SJSA1 (cell line): ENCODE results near the gene SH3RF1. TPM values are rescaled to one million over a fixed set of nuclear protein-coding genes. Genes with fewer than 3 reads are reported as not detected.
"Not testable (repeated sequence)": the region's sequence is repeated elsewhere in the genome, so short reads cannot be mapped to it uniquely, and the experiment has no call there.

Experiments used
- DNase-seq, 2 experiments: peaks; one replicate each; pipeline ENCODE4 v3.0.0-alpha.2; 2015 to 2020; ENCODE audit warnings: low spot score in 2 of 2, low read depth in 1 of 2
- H3K27ac ChIP-seq: fragments of 250-450 bp; sonication (Bioruptor Pico); 2 replicates; pipeline ENCODE4 v1.5.1; 2020; ENCODE audit warnings: mild to moderate bottlenecking, moderate library complexity
- H3K27me3 ChIP-seq: fragments of 250-450 bp; sonication (Bioruptor Pico); replicated peaks from 2 replicates; pipeline ENCODE4 v1.5.1; 2020; ENCODE audit warnings: mild to moderate bottlenecking, moderate library complexity
- H3K36me3 ChIP-seq: fragments of 250-450 bp; sonication (Bioruptor Pico); 2 replicates; pipeline ENCODE4 v1.5.1; 2020; ENCODE audit warnings: mild to moderate bottlenecking
- H3K4me1 ChIP-seq: fragments of 250-450 bp; sonication (Bioruptor Pico); replicated peaks from 2 replicates; pipeline ENCODE4 v1.6.1; 2021; ENCODE audit warnings: mild to moderate bottlenecking
- H3K4me3 ChIP-seq: fragments of 250-450 bp; sonication (Bioruptor Pico); 2 replicates; pipeline ENCODE4 v1.5.1; 2020; ENCODE audit warnings: mild to moderate bottlenecking
- H3K9me3 ChIP-seq: fragments of 250-450 bp; sonication (Bioruptor Pico); replicated peaks from 2 replicates; pipeline ENCODE4 v1.5.1; 2020; ENCODE audit warnings: mild to moderate bottlenecking
- total RNA-seq: library from RNA; depleted of rRNA; stranded (reverse); fragments of >200 nt; shearing (Covaris generic); gene quantifications from 2 replicates; pipeline ENCODE4 v1.2.3, GENCODE V29; 2014

Gene SH3RF1
- total RNA-seq, 1 experiment from 2014 or later, result 14.1 TPM

GRCh38 chr4:169287983-169288382, 17.2 kb upstream of the SH3RF1 start:
- H3K4me1 ChIP-seq, result peaks cover 25% of the 10 kb centered on the region
- not testable (repeated sequence) for H3K27ac ChIP-seq, H3K9me3 ChIP-seq, H3K4me3 ChIP-seq, DNase-seq, H3K27me3 ChIP-seq, H3K36me3 ChIP-seq

GRCh38 chr4:169286562-169287301, 16.0 kb upstream of the SH3RF1 start:
- H3K9me3 ChIP-seq, result no peaks in the 10 kb centered on the region
- no peaks in the 10 kb centered on the region for H3K36me3 ChIP-seq
- no peak overlapping the region for H3K27ac ChIP-seq
- DNase-seq, result no peak
- no peaks in the 10 kb centered on the region for H3K27me3 ChIP-seq
- peaks cover 35% of the 10 kb centered on the region for H3K4me1 ChIP-seq
- no peak overlapping the region for H3K4me3 ChIP-seq

GRCh38 chr4:169283114-169283509, 12.4 kb upstream of the SH3RF1 start:
- peaks cover 35% of the 10 kb centered on the region for H3K4me1 ChIP-seq
- peak; percentile 59 to 89 for DNase-seq
- no peaks in the 10 kb centered on the region for H3K36me3 ChIP-seq
- H3K27ac ChIP-seq, result peak overlapping the region; percentile 93
- H3K9me3 ChIP-seq, result no peaks in the 10 kb centered on the region
- H3K27me3 ChIP-seq, result no peaks in the 10 kb centered on the region
- no peak overlapping the region for H3K4me3 ChIP-seq

GRCh38 chr4:169282429-169283113, 11.8 kb upstream of the SH3RF1 start:
- no peak for DNase-seq
- Histone ChIP-seq H3K9me3 (no peaks in the 10 kb centered on the region), H3K36me3 (no peaks in the 10 kb centered on the region), H3K27me3 (no peaks in the 10 kb centered on the region), H3K4me1 (peaks cover 35% of the 10 kb centered on the region), H3K4me3 (no peak overlapping the region), H3K27ac (peak overlapping the region; percentile 93)

GRCh38 chr4:169279108-169279507, 8.4 kb upstream of the SH3RF1 start:
- H3K36me3 ChIP-seq, result no peaks in the 10 kb centered on the region
- no peak overlapping the region for H3K4me3 ChIP-seq
- H3K4me1 ChIP-seq, result peaks cover 22% of the 10 kb centered on the region
- no peak overlapping the region for H3K27ac ChIP-seq
- no peaks in the 10 kb centered on the region for H3K9me3 ChIP-seq
- DNase-seq, result no peak
- no peaks in the 10 kb centered on the region for H3K27me3 ChIP-seq

- Histone ChIP-seq H3K4me1 (peaks cover 17% of the 10 kb centered on the region), H3K27me3 (no peaks in the 10 kb centered on the region), H3K27ac (no peak overlapping the region), H3K36me3 (no peaks in the 10 kb centered on the region), H3K4me3 (no peak overlapping the region), H3K9me3 (no peaks in the 10 kb centered on the region)
- no peak for DNase-seq
These were observed 7.9 kb upstream of the SH3RF1 start for GRCh38 chr4:169278624-169279023.

GRCh38 chr4:169277838-169278237, 7.1 kb upstream of the SH3RF1 start:
- not testable (repeated sequence) for H3K4me3 ChIP-seq, H3K27ac ChIP-seq, H3K4me1 ChIP-seq, DNase-seq, H3K9me3 ChIP-seq, H3K27me3 ChIP-seq, H3K36me3 ChIP-seq

- H3K27ac ChIP-seq, result no peak overlapping the region
- no peak for DNase-seq
- H3K4me3 ChIP-seq, result no peak overlapping the region
- peaks cover 11% of the 10 kb centered on the region for H3K36me3 ChIP-seq
- no peaks in the 10 kb centered on the region for H3K27me3 ChIP-seq
- H3K4me1 ChIP-seq, result peaks cover 17% of the 10 kb centered on the region
- 0 out of 2 replicates have a peak, but pooled peaks cover 2% of the 10 kb centered on the region for H3K9me3 ChIP-seq
These were observed 4.4 kb upstream of the SH3RF1 start for GRCh38 chr4:169275180-169275579.

- peaks cover 17% of the 10 kb centered on the region for H3K4me1 ChIP-seq
- H3K27ac ChIP-seq, result no peak overlapping the region
- no peak overlapping the region for H3K4me3 ChIP-seq
- DNase-seq, result no peak
- H3K9me3 ChIP-seq, result 0 out of 2 replicates have a peak, but pooled peaks cover 2% of the 10 kb centered on the region
- H3K36me3 ChIP-seq, result peaks cover 13% of the 10 kb centered on the region
- H3K27me3 ChIP-seq, result no peaks in the 10 kb centered on the region
These were observed 3.3 kb upstream of the SH3RF1 start for GRCh38 chr4:169274033-169274432.

- Histone ChIP-seq H3K4me3 (peak overlapping the region; percentile 85), H3K27ac (peak overlapping the region; percentile 76)
These were observed 1.6 kb upstream of the SH3RF1 start for GRCh38 chr4:169272265-169272886.

GRCh38 chr4:169271692-169272007, 894 bp upstream of the SH3RF1 start:
- peak overlapping the region; percentile 76 for H3K27ac ChIP-seq
- no peak for DNase-seq
- peaks cover 36% of the 10 kb centered on the region for H3K4me1 ChIP-seq
- peak overlapping the region; percentile 85 for H3K4me3 ChIP-seq
- no peaks in the 10 kb centered on the region for H3K27me3 ChIP-seq
- H3K36me3 ChIP-seq, result peaks cover 32% of the 10 kb centered on the region
- 0 out of 2 replicates have a peak, but pooled peaks cover 2% of the 10 kb centered on the region for H3K9me3 ChIP-seq

More at GRCh38 chr4:169272265-169272886, 1.6 kb upstream of the SH3RF1 start:
- H3K9me3 ChIP-seq, result 0 out of 2 replicates have a peak, but pooled peaks cover 2% of the 10 kb centered on the region
- peaks cover 29% of the 10 kb centered on the region for H3K4me1 ChIP-seq
- peak in 1 of 2 experiments; percentile 61 for DNase-seq
- H3K27me3 ChIP-seq, result no peaks in the 10 kb centered on the region
- peaks cover 24% of the 10 kb centered on the region for H3K36me3 ChIP-seq

GRCh38 chr4:169269916-169270809, 593 bp downstream of the SH3RF1 start:
- Histone ChIP-seq H3K4me3 (peak overlapping the region; percentile 85), H3K4me1 (peaks cover 42% of the 10 kb centered on the region), H3K27ac (peak overlapping the region; percentile 76), H3K27me3 (no peaks in the 10 kb centered on the region), H3K36me3 (peaks cover 42% of the 10 kb centered on the region), H3K9me3 (0 out of 2 replicates have a peak, but pooled peaks cover 2% of the 10 kb centered on the region)
- DNase-seq, result peak; percentile 54 to 80
